K562 (cell line): Measurements from ENCODE around the gene PLXNA2. TPM values are rescaled to one million over a fixed set of nuclear protein-coding genes. Genes with fewer than 3 reads are reported as not detected.
A peak's percentile ranks its signal among the peaks of the same experiment; 100 is the strongest.

Experiments used
- CBFA2T3 ChIP-seq: fragments of 450-650 bp; IDR thresholded peaks from 2 replicates; pipeline ENCODE4 v1.6.1; 2017
- CC2D1A ChIP-seq: fragments of 450-650 bp; IDR thresholded peaks from 2 replicates; pipeline ENCODE4 v1.6.1; 2017; ENCODE audit warnings: mild to moderate bottlenecking
- ETV1 ChIP-seq: fragments of 450-650 bp; conservative IDR thresholded peaks from 2 replicates; pipeline ENCODE4 v1.6.1; 2016; ENCODE audit warnings: missing genetic modification characterization, control low read depth, low read depth, missing compliant biosample characterization
- HDAC2 ChIP-seq: fragments of 450-650 bp; IDR thresholded peaks from 2 replicates; pipeline ENCODE4 v1.6.1; 2016; ENCODE audit warnings: mild to moderate bottlenecking
- KDM2B ChIP-seq: fragments of 250-450 bp; sonication (Bioruptor Pico); IDR thresholded peaks from 2 replicates; pipeline ENCODE4 v1.8.0; 2021; ENCODE audit warnings: mild to moderate bottlenecking, moderate library complexity
- MEIS2 ChIP-seq: fragments of 450-650 bp; IDR thresholded peaks from 2 replicates; pipeline ENCODE4 v1.6.1; 2014; ENCODE audit warnings: mild to moderate bottlenecking; ENCODE audit not compliant: partially characterized antibody
- NRF1 ChIP-seq, 2 experiments: fragments of 450-650 bp; IDR thresholded peaks in 1 of 2; conservative IDR thresholded peaks in 1 of 2; 2 replicates each; pipeline ENCODE4 v1.6.1; 2014; ENCODE audit warnings: mild to moderate bottlenecking in 2 of 2
- RNF2 ChIP-seq: sonication (generic); IDR thresholded peaks from 2 replicates; pipeline ENCODE4 v1.6.1; 2016
- SMARCC2 ChIP-seq: fragments of 450-650 bp; IDR thresholded peaks from 2 replicates; pipeline ENCODE4 v1.6.1; 2017; ENCODE audit warnings: antibody characterized with exemption, moderate library complexity, mild to moderate bottlenecking, low read depth
- SMC3 ChIP-seq: conservative IDR thresholded peaks from 2 replicates; pipeline ENCODE4 v1.6.1; 2011; ENCODE audit warnings: low read depth, low read length, improper control_type of control experiment; ENCODE audit not compliant: insufficient read depth
- polyA plus RNA-seq, 8 experiments: library from polyadenylated mRNA; depleted of rRNA in 4 of 8; stranded (reverse) in 5 of 8; unstranded in 3 of 8; fragments of >200 nt; fragmentation: Nextera tagmentation in 2 of 8; fragmentation: Illumina TruSeq in 1 of 8; extraction: Ambion mirVana in 2 of 8; extraction: Trizol in 1 of 8; gene quantifications; 2 replicates each; pipeline versions ENCODE4 v1.2.1 to v1.2.3, GENCODE V29; 2011 to 2014; ENCODE audit warnings: inconsistent platforms in 1 of 8, missing spikeins in 1 of 8
- total RNA-seq, 7 experiments: library from RNA; depleted of rRNA in 6 of 7; stranded (reverse); fragments of >200 nt in 6 of 7; fragmentation: Illumina TruSeq in 2 of 7; extraction: Trizol in 2 of 7; gene quantifications; 2 replicates each; pipeline versions ENCODE4 v1.2.1 to v1.2.3, GENCODE V29; 2011 to 2021; ENCODE audit warnings: low replicate concordance in 1 of 7
- TF ChIP-seq, protein P1 (sequence below): IDR thresholded peaks from 2 replicates; pipeline ENCODE4 v1.6.1; 2012; ENCODE audit warnings: low read depth, low read length, improper control_type of control experiment, borderline replicate concordance
- TF ChIP-seq, protein P2 (sequence below), 2 experiments: fragments of 450-650 bp; formaldehyde crosslinking in 1 of 2; IDR thresholded peaks; 2 replicates each; pipeline versions ENCODE4 v1.4.0 to v1.6.1; 2014 to 2020; ENCODE audit warnings: mild to moderate bottlenecking in 2 of 2, borderline replicate concordance in 1 of 2, low read depth in 1 of 2
- TF ChIP-seq, protein P3 (sequence below), 3 experiments: IDR thresholded peaks in 2 of 3; conservative IDR thresholded peaks in 1 of 3; 2 replicates each; pipeline ENCODE4 v1.5.1; 2011 to 2012; ENCODE audit warnings: low read length in 3 of 3, mild to moderate bottlenecking in 3 of 3, control low read depth in 2 of 3, improper control_type of control experiment in 1 of 3, inconsistent platforms in 1 of 3, low read depth in 1 of 3, mixed read lengths in 1 of 3, moderate library complexity in 1 of 3; ENCODE audit not compliant: insufficient read depth in 2 of 3
- TF ChIP-seq, protein P4 (sequence below): fragments of 450-650 bp; formaldehyde crosslinking; IDR thresholded peaks from 2 replicates; pipeline ENCODE4 v1.4.0; 2020; ENCODE audit warnings: mild to moderate bottlenecking, moderate library complexity

Gene PLXNA2
- total and polyA plus RNA-seq, 9 of the 15 experiments (the other 6 are each of a cell fraction or from before 2014, with no cell fraction given), result 0.01 to 1.3 (median 0.32) TPM

DNA sequence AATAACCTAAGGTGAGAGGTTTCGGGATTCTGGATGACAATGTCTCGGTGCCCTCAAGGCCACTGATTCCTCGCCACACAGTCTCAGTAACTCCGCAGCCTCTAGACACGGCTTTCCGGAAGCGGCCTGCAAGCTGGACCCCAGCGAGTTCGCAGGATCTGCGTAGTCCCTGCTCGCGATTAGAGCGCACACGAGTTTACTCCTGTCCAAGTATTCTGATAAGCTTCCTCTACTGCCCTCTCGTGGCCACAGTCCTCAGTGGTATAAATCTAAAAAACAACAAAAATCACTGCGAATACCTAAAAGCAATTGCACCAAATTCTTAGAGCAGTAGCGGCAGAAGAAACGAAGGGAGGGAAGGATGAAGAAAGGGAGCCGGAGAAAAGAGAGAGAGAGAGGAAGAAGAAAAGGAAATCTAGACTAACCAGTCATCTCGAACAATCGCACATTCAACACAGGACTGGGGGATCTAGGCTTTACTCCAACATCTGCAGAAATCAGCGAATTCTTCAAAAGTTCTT, 1.1 kb upstream of the PLXNA2 start (continued):
- TF ChIP-seq, protein P1, sequence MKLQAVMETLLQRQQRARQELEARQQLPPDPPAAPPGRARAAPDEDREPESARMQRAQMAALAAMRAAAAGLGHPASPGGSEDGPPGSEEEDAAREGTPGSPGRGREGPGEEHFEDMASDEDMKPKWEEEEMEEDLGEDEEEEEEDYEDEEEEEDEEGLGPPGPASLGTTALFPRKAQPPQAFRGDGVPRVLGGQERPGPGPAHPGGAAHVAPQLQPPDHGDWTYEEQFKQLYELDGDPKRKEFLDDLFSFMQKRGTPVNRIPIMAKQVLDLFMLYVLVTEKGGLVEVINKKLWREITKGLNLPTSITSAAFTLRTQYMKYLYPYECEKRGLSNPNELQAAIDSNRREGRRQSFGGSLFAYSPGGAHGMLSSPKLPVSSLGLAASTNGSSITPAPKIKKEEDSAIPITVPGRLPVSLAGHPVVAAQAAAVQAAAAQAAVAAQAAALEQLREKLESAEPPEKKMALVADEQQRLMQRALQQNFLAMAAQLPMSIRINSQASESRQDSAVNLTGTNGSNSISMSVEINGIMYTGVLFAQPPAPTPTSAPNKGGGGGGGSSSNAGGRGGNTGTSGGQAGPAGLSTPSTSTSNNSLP, result peak; percentile 65; the same call in 1 of the 2 replicates
- TF ChIP-seq SMC3 (peak; percentile 95), KDM2B (CRISPR knock-in tag) (peak; percentile 54; the same call in 1 of the 2 replicates), RNF2 (0 out of 2 replicates have a peak, but pooled peaks have one; percentile 13), HDAC2 (0 out of 2 replicates have a peak, but pooled peaks have one; percentile 47), MEIS2 (no peak), NRF1 (conservative IDR thresholded peaks at IDR 0.05 in 1 of 2, IDR thresholded peaks at IDR 0.05 in 1 of 2) (peak; percentile 58 to 61), ETV1 (peak; percentile 52; the same call in 1 of the 2 replicates), CBFA2T3 (peak; percentile 13; the same call in 1 of the 2 replicates), SMARCC2 (no peak), CC2D1A (peak; percentile 41; the same call in 1 of the 2 replicates)
- TF ChIP-seq, protein P2, sequence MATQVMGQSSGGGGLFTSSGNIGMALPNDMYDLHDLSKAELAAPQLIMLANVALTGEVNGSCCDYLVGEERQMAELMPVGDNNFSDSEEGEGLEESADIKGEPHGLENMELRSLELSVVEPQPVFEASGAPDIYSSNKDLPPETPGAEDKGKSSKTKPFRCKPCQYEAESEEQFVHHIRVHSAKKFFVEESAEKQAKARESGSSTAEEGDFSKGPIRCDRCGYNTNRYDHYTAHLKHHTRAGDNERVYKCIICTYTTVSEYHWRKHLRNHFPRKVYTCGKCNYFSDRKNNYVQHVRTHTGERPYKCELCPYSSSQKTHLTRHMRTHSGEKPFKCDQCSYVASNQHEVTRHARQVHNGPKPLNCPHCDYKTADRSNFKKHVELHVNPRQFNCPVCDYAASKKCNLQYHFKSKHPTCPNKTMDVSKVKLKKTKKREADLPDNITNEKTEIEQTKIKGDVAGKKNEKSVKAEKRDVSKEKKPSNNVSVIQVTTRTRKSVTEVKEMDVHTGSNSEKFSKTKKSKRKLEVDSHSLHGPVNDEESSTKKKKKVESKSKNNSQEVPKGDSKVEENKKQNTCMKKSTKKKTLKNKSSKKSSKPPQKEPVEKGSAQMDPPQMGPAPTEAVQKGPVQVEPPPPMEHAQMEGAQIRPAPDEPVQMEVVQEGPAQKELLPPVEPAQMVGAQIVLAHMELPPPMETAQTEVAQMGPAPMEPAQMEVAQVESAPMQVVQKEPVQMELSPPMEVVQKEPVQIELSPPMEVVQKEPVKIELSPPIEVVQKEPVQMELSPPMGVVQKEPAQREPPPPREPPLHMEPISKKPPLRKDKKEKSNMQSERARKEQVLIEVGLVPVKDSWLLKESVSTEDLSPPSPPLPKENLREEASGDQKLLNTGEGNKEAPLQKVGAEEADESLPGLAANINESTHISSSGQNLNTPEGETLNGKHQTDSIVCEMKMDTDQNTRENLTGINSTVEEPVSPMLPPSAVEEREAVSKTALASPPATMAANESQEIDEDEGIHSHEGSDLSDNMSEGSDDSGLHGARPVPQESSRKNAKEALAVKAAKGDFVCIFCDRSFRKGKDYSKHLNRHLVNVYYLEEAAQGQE (IDR thresholded peaks at IDR 0.05; ENCODE audit: borderline replicate concordance), result peak; percentile 85
- TF ChIP-seq, protein P2 (CRISPR knock-in tag; IDR thresholded peaks at IDR 0.05; ENCODE audit: low read depth), result no peak
- TF ChIP-seq, protein P3, sequence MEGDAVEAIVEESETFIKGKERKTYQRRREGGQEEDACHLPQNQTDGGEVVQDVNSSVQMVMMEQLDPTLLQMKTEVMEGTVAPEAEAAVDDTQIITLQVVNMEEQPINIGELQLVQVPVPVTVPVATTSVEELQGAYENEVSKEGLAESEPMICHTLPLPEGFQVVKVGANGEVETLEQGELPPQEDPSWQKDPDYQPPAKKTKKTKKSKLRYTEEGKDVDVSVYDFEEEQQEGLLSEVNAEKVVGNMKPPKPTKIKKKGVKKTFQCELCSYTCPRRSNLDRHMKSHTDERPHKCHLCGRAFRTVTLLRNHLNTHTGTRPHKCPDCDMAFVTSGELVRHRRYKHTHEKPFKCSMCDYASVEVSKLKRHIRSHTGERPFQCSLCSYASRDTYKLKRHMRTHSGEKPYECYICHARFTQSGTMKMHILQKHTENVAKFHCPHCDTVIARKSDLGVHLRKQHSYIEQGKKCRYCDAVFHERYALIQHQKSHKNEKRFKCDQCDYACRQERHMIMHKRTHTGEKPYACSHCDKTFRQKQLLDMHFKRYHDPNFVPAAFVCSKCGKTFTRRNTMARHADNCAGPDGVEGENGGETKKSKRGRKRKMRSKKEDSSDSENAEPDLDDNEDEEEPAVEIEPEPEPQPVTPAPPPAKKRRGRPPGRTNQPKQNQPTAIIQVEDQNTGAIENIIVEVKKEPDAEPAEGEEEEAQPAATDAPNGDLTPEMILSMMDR (IDR thresholded peaks at IDR 0.05 in 2 of 3, conservative IDR thresholded peaks at IDR 0.05 in 1 of 3; ENCODE audit: insufficient read depth in 2 of 3, low read depth in 1 of 3, low read length in 3 of 3), result peak; percentile 85 to 95 (median 89)
- TF ChIP-seq, protein P4, sequence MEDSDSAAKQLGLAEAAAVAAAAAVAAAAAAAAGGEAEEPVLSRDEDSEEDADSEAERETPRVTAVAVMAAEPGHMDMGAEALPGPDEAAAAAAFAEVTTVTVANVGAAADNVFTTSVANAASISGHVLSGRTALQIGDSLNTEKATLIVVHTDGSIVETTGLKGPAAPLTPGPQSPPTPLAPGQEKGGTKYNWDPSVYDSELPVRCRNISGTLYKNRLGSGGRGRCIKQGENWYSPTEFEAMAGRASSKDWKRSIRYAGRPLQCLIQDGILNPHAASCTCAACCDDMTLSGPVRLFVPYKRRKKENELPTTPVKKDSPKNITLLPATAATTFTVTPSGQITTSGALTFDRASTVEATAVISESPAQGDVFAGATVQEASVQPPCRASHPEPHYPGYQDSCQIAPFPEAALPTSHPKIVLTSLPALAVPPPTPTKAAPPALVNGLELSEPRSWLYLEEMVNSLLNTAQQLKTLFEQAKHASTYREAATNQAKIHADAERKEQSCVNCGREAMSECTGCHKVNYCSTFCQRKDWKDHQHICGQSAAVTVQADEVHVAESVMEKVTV (CRISPR knock-in tag), result peak; percentile 84
